Smooth muscle cell (in vitro differentiated cells): ENCODE measurements around the gene SAMD11. TPM values are rescaled to one million over a fixed set of nuclear protein-coding genes. Genes with fewer than 3 reads are reported as not detected.

ENCODE experiments used
- DNase-seq: peaks from one replicate; lab custom pipeline; 2025; ENCODE audit not compliant: unreplicated experiment; lab: John Stamatoyannopoulos, UW
- H2AFZ ChIP-seq: fragments of 200-600 bp; sonication (generic); 2 replicates; pipeline ENCODE4 v1.6.0; 2016; ENCODE audit warnings: antibody characterized with exemption, low read depth, mild to moderate bottlenecking
- H3F3A ChIP-seq: fragments of 200-600 bp; sonication (generic); 2 replicates; pipeline ENCODE4 v1.6.0; 2017; ENCODE audit warnings: antibody characterized with exemption, low read depth
- H3K27ac ChIP-seq: fragments of 200-600 bp; sonication (generic); 2 replicates; pipeline ENCODE4 v1.5.1; 2016; ENCODE audit warnings: low read depth, mild to moderate bottlenecking
- H3K27me3 ChIP-seq: fragments of 200-600 bp; sonication (generic); 2 replicates; pipeline ENCODE4 v1.6.1; 2016; ENCODE audit warnings: low read depth, mild to moderate bottlenecking
- H3K36me3 ChIP-seq: fragments of 200-600 bp; sonication (generic); 2 replicates; pipeline ENCODE4 v1.5.1; 2016; ENCODE audit warnings: low read depth
- H3K4me1 ChIP-seq: fragments of 200-600 bp; sonication (generic); 2 replicates; pipeline ENCODE4 v1.5.1; 2016; ENCODE audit warnings: low read depth
- H3K4me2 ChIP-seq: fragments of 200-600 bp; sonication (generic); 2 replicates; pipeline ENCODE4 v1.6.0; 2016; ENCODE audit warnings: mild to moderate bottlenecking
- H3K4me3 ChIP-seq: fragments of 200-600 bp; sonication (generic); 2 replicates; pipeline ENCODE4 v1.5.1; 2016; ENCODE audit warnings: mild to moderate bottlenecking
- H3K79me2 ChIP-seq: fragments of 200-600 bp; sonication (generic); 2 replicates; pipeline ENCODE4 v1.6.0; 2016; ENCODE audit warnings: low read depth, mild to moderate bottlenecking
- H3K9ac ChIP-seq: fragments of 200-600 bp; sonication (generic); 2 replicates; pipeline ENCODE4 v1.6.0; 2016; ENCODE audit warnings: low read depth
- H3K9me3 ChIP-seq: fragments of 200-600 bp; sonication (generic); replicated peaks from 2 replicates; pipeline ENCODE4 v1.5.1; 2016; ENCODE audit warnings: low read depth
- H4K20me1 ChIP-seq: fragments of 200-600 bp; sonication (generic); 2 replicates; pipeline ENCODE4 v1.6.0; 2016; ENCODE audit warnings: low read depth
- CTCF ChIP-seq: fragments of 200-600 bp; sonication (generic); IDR thresholded peaks from 2 replicates; pipeline ENCODE4 v1.5.1; 2017; ENCODE audit warnings: borderline replicate concordance, mild to moderate bottlenecking, antibody characterized with exemption; ENCODE audit not compliant: insufficient read depth, poor library complexity, severe bottlenecking
- WGBS: methylation state at CpG from one replicate; pipeline ENCODE4 v1.1.7; 2016; ENCODE audit warnings: low lambda C conversion rate; 5-methylcytosine and 5-hydroxymethylcytosine counted together
- polyA plus RNA-seq: library from polyadenylated mRNA; unstranded; fragments of >200 nt; fragmentation: Nextera tagmentation; extraction: Ambion mirVana; gene quantifications from 2 replicates; pipeline ENCODE4 v1.2.1, GENCODE V29; 2016
- total RNA-seq: library from RNA; depleted of rRNA; stranded (reverse); fragments of >200 nt; gene quantifications from 2 replicates; pipeline ENCODE4 v1.2.3, GENCODE V29; 2014

Gene SAMD11
- total and polyA plus RNA-seq, 2 experiments from 2014 or later: 18.0 to 21.1 TPM

GRCh38 chr1:970973-971730, 47.4 kb downstream of the SAMD11 start:
- Histone ChIP-seq H4K20me1 (no peaks in the 10 kb centered on the region), H3K4me1 (peaks cover 4% of the 10 kb centered on the region), H3K9me3 (no peaks in the 10 kb centered on the region), H3K79me2 (no peaks in the 10 kb centered on the region), H3K4me3 (no peak overlapping the region), H3K27ac (no peak overlapping the region), H3F3A (no peaks in the 10 kb centered on the region), H3K36me3 (no peaks in the 10 kb centered on the region), H3K4me2 (no peak overlapping the region), H3K9ac (no peak overlapping the region), H3K27me3 (peaks cover 9% of the 10 kb centered on the region), H2AFZ (no peak overlapping the region)
- WGBS: 90% methylated on average over 14 of the region's 42 CpGs
- TF ChIP-seq CTCF: no peak
- no peak for DNase-seq

- Histone ChIP-seq H3K9ac (no peak overlapping the region), H3K4me2 (no peak overlapping the region), H3K4me3 (no peak overlapping the region), H3K27me3 (peaks cover 9% of the 10 kb centered on the region), H2AFZ (no peak overlapping the region), H3K4me1 (no peaks in the 10 kb centered on the region), H3K79me2 (no peaks in the 10 kb centered on the region), H3F3A (no peaks in the 10 kb centered on the region), H3K27ac (no peak overlapping the region), H4K20me1 (no peaks in the 10 kb centered on the region), H3K36me3 (no peaks in the 10 kb centered on the region), H3K9me3 (no peaks in the 10 kb centered on the region)
- TF ChIP-seq CTCF: no peak
- DNase-seq: no peak
- WGBS: 92% methylated on average over 32 of the region's 34 CpGs
These were observed 48.2 kb downstream of the SAMD11 start for GRCh38 chr1:971751-972506.

- TF ChIP-seq CTCF: no peak
- Histone ChIP-seq H3K4me3 (no peak overlapping the region), H2AFZ (no peak overlapping the region), H3K9ac (no peak overlapping the region), H3K27me3 (peaks cover 9% of the 10 kb centered on the region), H3K4me1 (no peaks in the 10 kb centered on the region), H3K9me3 (no peaks in the 10 kb centered on the region), H3F3A (no peaks in the 10 kb centered on the region), H3K79me2 (no peaks in the 10 kb centered on the region), H3K27ac (no peak overlapping the region), H3K36me3 (no peaks in the 10 kb centered on the region), H4K20me1 (no peaks in the 10 kb centered on the region), H3K4me2 (no peak overlapping the region)
- WGBS: 93% methylated on average over 24 of the region's 28 CpGs
- DNase-seq: no peak
These were observed 49.2 kb downstream of the SAMD11 start for GRCh38 chr1:972726-973458.
